ENCODE results near the gene CTTN. TPM values are rescaled to one million over a fixed set of nuclear protein-coding genes. Genes with fewer than 3 reads are reported as not detected.
"Not testable (repeated sequence)": the region's sequence is repeated elsewhere in the genome, so short reads cannot be mapped to it uniquely, and the experiment has no call there.

The CTTN gene
- total RNA-seq, 8 experiments from 2014 or later = 49.9 to 376 (median 120) TPM

DNA sequence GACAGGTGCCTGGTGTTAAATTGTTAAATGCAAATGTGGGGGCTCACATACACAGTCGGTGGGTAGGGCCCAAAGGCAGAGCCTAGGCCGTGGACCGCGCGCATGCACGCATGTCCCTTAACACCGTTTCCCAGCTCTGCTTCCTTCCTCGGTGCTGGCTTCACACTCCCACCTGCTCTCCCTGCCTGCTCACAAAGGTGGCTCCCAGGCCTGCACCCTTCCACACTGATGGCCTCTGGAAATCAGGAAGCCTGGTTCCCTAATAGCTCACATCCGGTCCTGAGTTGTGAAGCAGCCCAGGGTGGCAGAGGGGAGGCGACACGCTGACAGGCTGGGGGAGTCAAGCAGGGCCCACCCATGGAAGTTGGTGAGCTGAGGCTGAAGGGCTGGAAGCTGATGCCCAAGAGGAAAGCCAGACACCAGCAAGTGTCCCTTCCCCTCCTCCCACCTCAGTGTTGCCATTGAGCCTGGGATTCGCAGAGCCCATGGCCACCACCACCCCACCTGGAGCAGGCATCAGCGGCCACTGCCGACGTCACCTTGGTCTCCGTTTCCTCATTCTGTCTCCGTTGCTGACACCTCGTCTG, 13.7 kb upstream of the CTTN start:
- peak overlapping the region in 1 of 2 donors; percentile 41 for H3K27ac ChIP-seq
- WGBS, 10 experiments = 53 to 100% (median 100%) methylated on average over 1 to 7 of the region's 18 CpGs; no CpG with 5 or more reads in 3 of the 10 experiments
- peak in 3 of 8 experiments; percentile 27 to 49 (median 34) for ATAC-seq (replicated peaks in 6 of 8)

DNA sequence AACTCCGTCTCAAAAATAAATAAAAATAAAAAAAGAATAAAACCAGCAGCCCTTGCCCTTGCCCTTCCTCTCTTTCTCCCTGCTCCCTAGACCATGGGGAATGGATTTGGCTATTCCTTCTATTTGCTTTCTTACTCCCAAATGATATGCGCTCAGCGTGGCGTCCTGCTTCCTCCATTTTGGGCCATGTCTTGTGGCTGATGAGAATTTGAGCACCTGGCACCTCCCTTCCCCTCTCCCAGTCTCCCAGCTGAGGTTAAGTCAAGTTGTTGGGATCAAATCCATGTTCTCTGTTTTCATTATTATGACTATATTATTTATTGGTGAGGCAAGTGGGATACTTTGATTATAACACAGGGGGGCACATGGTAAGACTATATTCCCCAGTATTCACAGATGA, 10.8 kb upstream of the CTTN start:
- Histone ChIP-seq H3K4me1 (replicated peaks in 1 of 2) (peaks cover 16 to 18% of the 10 kb centered on the region in 2 donors), H3K27ac (no peak overlapping the region), H3K4me3 (no peak overlapping the region)
- no peak for ATAC-seq (replicated peaks in 6 of 8)
- in situ Hi-C loops (cut with MboI; ENCODE audit: low pct_unique_long_range_greater_than_20kb in 2 of 9, low sequenced_read_pairs in 9 of 9, unreplicated experiment in 9 of 9) = no loop called here
- 86 to 100% (median 96%) methylated on average over 1 to 4 of the region's 4 CpGs; no CpG with 5 or more reads in 2 of the 10 experiments for WGBS, 10 experiments

More for the DNA sequence above, 13.7 kb upstream of the CTTN start:
- in situ Hi-C loops (cut with MboI; ENCODE audit: low pct_unique_long_range_greater_than_20kb in 2 of 9, low sequenced_read_pairs in 9 of 9, unreplicated experiment in 9 of 9) = no loop called here
- Histone ChIP-seq H3K4me1 (replicated peaks in 1 of 2) (peaks cover 12 to 15% of the 10 kb centered on the region in 2 donors), H3K4me3 (no peak overlapping the region)

DNA sequence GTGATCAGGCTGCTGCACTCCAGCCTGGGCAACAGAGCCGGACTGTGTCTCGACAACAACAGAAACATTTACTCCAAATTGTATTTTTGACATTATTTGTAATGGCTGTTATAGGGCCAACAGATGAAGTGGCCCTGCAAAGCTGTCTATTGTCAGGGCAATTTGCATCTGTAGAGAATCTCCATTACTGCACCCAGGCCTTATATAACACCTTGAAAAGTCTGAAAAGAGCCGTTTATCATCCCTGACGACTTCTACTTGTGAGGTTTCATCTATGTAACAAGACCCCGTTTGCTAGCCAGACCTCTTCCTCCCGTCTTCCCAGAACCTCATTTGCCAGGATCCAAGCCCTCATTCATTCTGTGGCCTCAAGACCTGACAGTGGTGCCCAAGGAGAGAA, 9.1 kb upstream of the CTTN start:
- WGBS, 10 experiments = 21 to 100% (median 47%) methylated on average over 1 to 5 of the region's 6 CpGs; no CpG with 5 or more reads in 3 of the 10 experiments
- Histone ChIP-seq H3K4me3 (no peak overlapping the region), H3K4me1 (replicated peaks in 1 of 2) (peaks cover 13% of the 10 kb centered on the region in 2 donors), H3K27ac (peak overlapping the region in 1 of 2 donors; percentile 44)
- ATAC-seq (replicated peaks in 6 of 8) = no peak
- in situ Hi-C loops (cut with MboI; ENCODE audit: low pct_unique_long_range_greater_than_20kb in 2 of 9, low sequenced_read_pairs in 9 of 9, unreplicated experiment in 9 of 9) = no loop called here

DNA sequence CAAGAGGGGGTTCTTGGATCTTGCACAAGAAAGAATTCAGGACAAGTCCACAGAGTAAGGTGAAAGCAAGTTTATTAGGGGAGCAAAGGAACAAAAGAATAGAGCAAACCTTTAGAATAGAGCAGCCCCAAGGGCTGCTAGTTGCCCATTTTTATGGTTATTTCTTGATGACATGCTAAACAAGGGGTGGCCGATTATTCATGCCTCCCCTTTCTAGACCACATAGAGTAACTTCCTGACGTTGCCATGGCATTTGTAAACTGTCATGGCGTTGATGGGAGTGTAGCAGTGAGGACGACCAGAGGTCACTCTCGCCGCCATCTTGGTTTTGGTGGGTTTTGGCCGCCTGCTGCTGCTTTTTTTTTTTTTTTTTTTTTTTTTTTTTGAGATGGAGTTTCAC, 7.4 kb upstream of the CTTN start:
- in situ Hi-C loops (cut with MboI; ENCODE audit: low pct_unique_long_range_greater_than_20kb in 2 of 9, low sequenced_read_pairs in 9 of 9, unreplicated experiment in 9 of 9); H3K4me3 ChIP-seq: not testable (repeated sequence)
- 33 to 100% (median 81%) methylated on average over 1 to 7 of the region's 7 CpGs; no CpG with 5 or more reads in 2 of the 10 experiments for WGBS, 10 experiments
- Histone ChIP-seq H3K4me1 (replicated peaks in 1 of 2) (peaks cover 8 to 13% of the 10 kb centered on the region in 2 donors), H3K27ac (peak overlapping the region; percentile 35 to 63)
- peak in 3 of 8 experiments; percentile 50 to 73 (median 50) for ATAC-seq (replicated peaks in 6 of 8)

DNA sequence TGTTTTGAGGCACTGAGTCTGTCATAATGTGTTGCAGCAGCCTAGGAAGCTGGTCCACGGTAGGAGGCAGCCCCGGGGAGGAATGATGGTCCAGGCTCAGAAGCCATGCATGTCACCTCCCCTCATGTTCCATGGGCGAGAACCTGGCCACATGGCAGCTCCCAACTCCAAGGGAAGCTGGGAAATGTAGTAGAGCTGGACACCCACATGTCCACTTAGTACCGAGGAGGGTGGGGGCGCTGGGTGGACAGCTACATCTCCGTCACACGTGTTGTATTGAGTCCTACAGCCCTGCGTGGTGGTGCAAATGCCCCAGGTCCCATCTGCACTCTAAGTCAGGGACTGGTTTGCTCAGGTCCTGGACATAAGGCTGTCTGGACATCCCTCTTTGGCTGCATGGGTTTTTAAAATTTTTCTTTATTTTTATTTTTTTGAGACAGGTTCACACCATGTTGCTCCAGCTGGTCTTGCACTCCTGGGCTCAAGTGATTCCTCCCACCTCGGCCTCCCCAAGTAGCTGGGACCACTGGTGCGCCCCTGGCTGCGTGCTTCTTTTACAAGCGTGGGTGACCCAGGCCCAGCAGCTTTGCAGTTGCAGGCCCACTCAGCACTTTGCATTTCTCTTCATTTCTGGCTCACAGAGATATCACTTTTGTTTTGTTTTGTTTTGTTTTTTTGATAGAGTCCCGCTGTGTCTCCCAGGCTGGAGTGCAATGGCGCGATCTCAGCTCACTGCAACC, 3.9 kb upstream of the CTTN start:
- 93 to 100% (median 99%) methylated on average over 1 to 9 of the region's 15 CpGs; no CpG with 5 or more reads in 1 of the 10 experiments for WGBS, 10 experiments
- Histone ChIP-seq H3K4me3 (no peak overlapping the region), H3K4me1 (replicated peaks in 1 of 2) (peaks cover 10 to 20% of the 10 kb centered on the region in 2 donors), H3K27ac (no peak overlapping the region)
- ATAC-seq (replicated peaks in 6 of 8) = no peak
- in situ Hi-C loops (cut with MboI; ENCODE audit: low pct_unique_long_range_greater_than_20kb in 2 of 9, low sequenced_read_pairs in 9 of 9, unreplicated experiment in 9 of 9) = no loop called here

DNA sequence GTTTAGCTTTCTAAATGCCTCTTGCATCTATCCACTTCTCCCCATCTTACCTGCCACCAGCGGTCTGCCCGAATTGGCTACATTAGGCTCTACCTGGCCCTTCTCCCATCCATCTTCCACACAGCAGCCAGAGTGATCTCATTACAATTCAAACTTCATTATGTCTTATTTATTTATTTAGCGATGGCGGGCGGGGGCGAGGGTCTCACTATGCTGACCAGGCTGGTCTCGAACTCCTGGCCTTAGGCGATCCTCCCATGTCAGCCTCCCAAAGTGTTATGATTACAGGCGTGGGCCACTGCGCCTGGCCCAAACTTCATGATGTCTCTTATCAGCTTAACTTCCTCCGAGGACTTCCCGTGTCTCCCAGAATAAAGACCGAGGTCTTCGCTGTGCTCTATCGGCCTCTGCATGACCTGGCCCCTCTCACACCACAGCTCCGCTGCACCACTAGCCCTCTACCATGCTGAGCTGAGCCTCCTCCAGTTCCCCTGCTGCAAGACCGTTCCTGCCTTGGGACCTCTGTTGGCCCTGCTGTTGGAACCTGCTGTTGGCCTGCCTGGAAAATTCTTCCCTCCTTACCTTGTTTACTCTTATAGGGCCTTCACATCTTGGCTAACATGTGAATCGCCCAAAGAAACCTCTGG, 870 bp upstream of the CTTN start:
- peak overlapping the region; percentile 50 to 67 for H3K27ac ChIP-seq
- peak in 6 of 8 experiments; percentile 3 to 13 (median 8) for ATAC-seq (replicated peaks in 6 of 8)
- peaks cover 10 to 15% of the 10 kb centered on the region in 2 donors for H3K4me1 ChIP-seq (replicated peaks in 1 of 2)
- WGBS, 10 experiments = 0 to 100% (median 32%) methylated on average over 1 to 12 of the region's 18 CpGs; no CpG with 5 or more reads in 1 of the 10 experiments
- in situ Hi-C loops (cut with MboI; ENCODE audit: low pct_unique_long_range_greater_than_20kb in 2 of 9, low sequenced_read_pairs in 9 of 9, unreplicated experiment in 9 of 9) = no loop called here
- H3K4me3 ChIP-seq = peak overlapping the region; percentile 71 to 98 (median 92)

DNA sequence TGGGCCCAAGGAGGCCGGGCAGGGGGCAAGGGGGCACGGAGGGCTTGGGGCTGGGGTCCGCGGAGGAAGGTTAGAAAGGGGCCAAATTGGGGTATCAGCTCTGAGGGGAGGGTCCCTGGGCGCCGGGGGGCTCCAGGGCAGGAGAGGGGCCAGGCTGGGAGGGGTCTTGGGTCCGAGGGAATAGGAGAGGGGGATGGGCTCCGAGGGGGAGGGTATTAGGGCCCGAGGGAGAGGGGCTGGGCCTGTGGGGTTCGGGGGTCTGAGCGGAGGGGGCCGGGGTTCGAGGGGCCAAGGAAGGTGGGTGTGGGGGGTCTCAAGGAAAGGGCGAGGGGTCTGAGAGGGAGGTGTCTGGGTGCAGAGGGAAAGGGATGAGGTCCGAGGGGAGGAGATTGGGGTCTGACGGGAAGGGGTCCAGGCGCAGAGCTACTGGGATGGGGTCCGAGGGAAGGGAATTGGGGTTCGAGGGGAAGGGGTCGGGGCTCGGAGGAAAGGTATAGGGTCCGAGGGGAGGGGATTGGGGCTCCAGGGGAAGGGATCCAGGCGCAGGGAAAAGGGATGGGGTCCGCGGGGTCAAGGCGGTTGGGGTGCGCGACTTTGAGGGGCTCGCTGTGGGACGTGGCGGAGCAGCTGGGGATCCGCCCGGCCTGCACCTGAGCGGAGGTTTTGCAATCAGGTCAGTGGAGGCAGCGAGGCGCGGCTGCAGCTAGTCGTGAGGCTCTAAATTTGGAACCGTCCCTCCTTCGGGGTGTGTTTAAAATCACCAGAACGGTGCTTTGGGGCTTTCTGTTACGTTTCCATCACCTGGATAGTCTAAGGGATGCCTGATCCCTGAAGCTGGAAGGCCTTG, 728 bp downstream of the CTTN start:
- peak in 3 of 8 experiments; percentile 0 to 13 (median 8) for ATAC-seq (replicated peaks in 6 of 8)
- WGBS, 10 experiments = 0 to 2% (median 0%) methylated on average over 1 to 10 of the region's 42 CpGs; no CpG with 5 or more reads in 7 of the 10 experiments
- in situ Hi-C loops (cut with MboI; ENCODE audit: low pct_unique_long_range_greater_than_20kb in 2 of 9, low sequenced_read_pairs in 9 of 9, unreplicated experiment in 9 of 9) = no loop called here
- Histone ChIP-seq H3K4me1 (replicated peaks in 1 of 2) (peaks cover 10 to 15% of the 10 kb centered on the region in 2 donors), H3K4me3 (peak overlapping the region; percentile 71 to 98 (median 92)), H3K27ac (peak overlapping the region; percentile 70 to 80)

DNA sequence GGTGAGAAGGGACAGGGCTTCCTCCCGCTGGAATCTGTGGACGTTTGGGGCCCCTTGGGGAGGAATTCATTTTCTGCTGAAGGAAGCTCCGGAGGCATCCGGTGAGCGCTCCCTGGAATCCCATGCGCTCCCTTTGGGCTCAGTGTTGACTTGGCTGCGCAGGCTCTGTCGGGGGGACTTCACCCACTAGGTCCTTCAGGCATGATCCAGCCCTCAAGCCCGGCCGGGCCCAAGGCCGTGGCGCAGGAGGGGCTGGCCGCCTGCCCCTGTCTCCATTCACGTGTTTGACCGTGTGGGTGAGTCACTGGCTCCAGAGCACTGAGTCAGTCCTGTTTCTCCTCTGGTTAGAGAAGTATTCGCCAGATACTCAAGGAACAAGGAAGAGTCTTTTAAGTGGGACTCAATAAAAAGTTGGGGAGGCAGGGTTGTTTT, 1.4 kb downstream of the CTTN start:
- WGBS, 10 experiments = 0 to 67% (median 10%) methylated on average over 1 to 9 of the region's 16 CpGs; no CpG with 5 or more reads in 3 of the 10 experiments
- no peak overlapping the region for H3K27ac ChIP-seq
- in situ Hi-C loops (cut with MboI; ENCODE audit: low pct_unique_long_range_greater_than_20kb in 2 of 9, low sequenced_read_pairs in 9 of 9, unreplicated experiment in 9 of 9) = no loop called here

DNA sequence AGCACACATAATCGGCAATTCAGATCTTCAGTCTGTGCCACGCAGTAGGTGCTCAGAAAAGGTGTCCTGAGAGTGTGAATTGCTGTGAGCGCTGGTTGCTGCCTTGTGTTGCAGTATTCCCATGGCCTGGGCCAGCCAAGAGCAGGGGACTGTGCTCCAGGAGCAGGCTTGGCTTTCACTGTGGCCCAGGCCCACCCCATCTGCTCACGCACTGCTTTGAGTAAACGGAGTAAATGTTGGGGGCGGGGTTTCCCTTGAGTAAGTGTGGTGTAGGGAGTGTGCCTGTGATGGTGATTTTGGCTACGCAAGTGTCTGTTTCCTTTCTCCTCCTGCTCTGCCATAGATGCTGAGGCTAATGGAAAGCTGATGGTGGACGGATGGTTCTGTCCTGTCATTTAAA, 2.3 kb downstream of the CTTN start:
- Histone ChIP-seq H3K27ac (no peak overlapping the region), H3K4me3 (no peak overlapping the region), H3K4me1 (replicated peaks in 1 of 2) (peaks cover 10 to 15% of the 10 kb centered on the region in 2 donors)
- 80 to 100% (median 96%) methylated on average over 1 to 3 of the region's 8 CpGs; no CpG with 5 or more reads in 4 of the 10 experiments for WGBS, 10 experiments
- in situ Hi-C loops (cut with MboI; ENCODE audit: low pct_unique_long_range_greater_than_20kb in 2 of 9, low sequenced_read_pairs in 9 of 9, unreplicated experiment in 9 of 9) = no loop called here
- ATAC-seq (replicated peaks in 6 of 8) = no peak

More for the DNA sequence above, 1.4 kb downstream of the CTTN start:
- H3K4me1 ChIP-seq (replicated peaks in 1 of 2) = peaks cover 10 to 15% of the 10 kb centered on the region in 2 donors
- H3K4me3 ChIP-seq = peak overlapping the region; percentile 71 to 98 (median 92)
- ATAC-seq (replicated peaks in 6 of 8) = peak; percentile 42 to 76 (median 53)

DNA sequence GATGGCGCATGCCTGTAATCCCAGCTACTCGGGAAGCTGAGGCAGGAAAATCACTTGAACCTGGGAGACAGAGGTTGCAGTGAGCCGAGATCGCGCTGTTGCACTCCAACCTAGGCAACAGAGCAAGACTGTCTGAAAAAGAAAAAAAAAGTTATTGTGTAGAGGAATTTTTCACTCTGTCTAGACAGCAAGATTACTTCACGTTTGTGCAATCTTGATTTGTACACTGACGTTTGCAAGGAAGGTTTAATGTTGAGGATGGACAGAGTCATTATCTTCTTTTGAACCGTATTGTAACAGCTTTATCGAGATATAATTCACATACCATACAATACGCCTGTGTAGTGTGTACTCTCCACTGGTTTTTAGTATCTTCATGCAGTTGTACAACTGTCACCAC, 3.7 kb downstream of the CTTN start:
- peaks cover 8 to 11% of the 10 kb centered on the region in 2 donors for H3K4me1 ChIP-seq (replicated peaks in 1 of 2)
- in situ Hi-C loops (cut with MboI; ENCODE audit: low pct_unique_long_range_greater_than_20kb in 2 of 9, low sequenced_read_pairs in 9 of 9, unreplicated experiment in 9 of 9) = no loop called here
- 58 to 100% (median 92%) methylated on average over 2 to 8 of the region's 10 CpGs for WGBS, 10 experiments

DNA sequence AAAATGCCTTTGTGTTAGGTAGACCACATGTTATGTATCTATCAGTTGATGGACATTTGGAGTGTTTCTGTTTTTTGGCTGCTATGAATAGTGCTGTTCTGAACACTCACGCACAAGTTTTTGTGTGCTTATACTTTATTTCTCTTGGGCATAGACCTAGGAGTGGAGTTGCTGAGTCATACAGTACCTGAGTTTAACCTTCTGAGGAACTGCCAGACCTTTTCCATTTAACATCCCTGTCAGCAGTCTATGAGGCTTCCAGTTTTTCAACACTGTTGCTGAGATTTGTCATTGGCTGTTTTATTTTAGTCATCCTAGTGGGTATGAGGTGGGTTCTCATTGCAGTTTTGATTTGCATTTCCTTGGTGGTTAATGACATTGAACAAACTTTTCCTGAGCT, 4.4 kb downstream of the CTTN start:
- H3K4me3 ChIP-seq = no peak overlapping the region
- in situ Hi-C loops (cut with MboI; ENCODE audit: low pct_unique_long_range_greater_than_20kb in 2 of 9, low sequenced_read_pairs in 9 of 9, unreplicated experiment in 9 of 9) = no loop called here
- ATAC-seq (replicated peaks in 6 of 8) = no peak
- H3K4me1 ChIP-seq (replicated peaks in 1 of 2) = peaks cover 7 to 8% of the 10 kb centered on the region in 2 donors
- WGBS, 10 experiments = 63 to 100% (median 100%) methylated on average over 1 of the region's 1 CpG; no CpG with 5 or more reads in 6 of the 10 experiments
- no peak overlapping the region for H3K27ac ChIP-seq

More for the DNA sequence above, 3.7 kb downstream of the CTTN start:
- no peak overlapping the region for H3K27ac ChIP-seq
- ATAC-seq (replicated peaks in 6 of 8) = no peak
- H3K4me3 ChIP-seq = no peak overlapping the region

DNA sequence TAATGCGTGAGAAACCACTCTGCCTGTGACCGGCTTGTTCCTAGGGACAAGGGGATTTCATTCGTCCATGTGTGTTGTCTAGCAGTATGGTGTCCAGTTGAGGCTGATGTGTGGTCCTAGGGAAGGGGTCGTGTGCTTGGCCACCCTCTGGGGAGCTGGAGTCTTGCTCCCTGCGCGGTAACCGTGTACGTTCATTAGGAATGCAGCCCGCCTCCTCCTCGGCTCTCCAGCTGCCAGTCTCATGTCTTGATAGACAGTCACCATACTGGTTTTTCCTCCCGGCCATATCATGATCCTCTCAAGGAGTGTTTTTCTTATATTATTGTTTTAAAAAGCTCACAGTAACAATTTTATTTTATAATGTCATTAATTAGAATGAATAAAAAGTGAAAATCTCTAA, 5.9 kb downstream of the CTTN start:
- in situ Hi-C loops (cut with MboI; ENCODE audit: low pct_unique_long_range_greater_than_20kb in 2 of 9, low sequenced_read_pairs in 9 of 9, unreplicated experiment in 9 of 9) = no loop called here
- WGBS, 10 experiments = 60 to 94% (median 77%) methylated on average over 1 to 10 of the region's 11 CpGs; no CpG with 5 or more reads in 1 of the 10 experiments
- Histone ChIP-seq H3K4me3 (no peak overlapping the region), H3K4me1 (replicated peaks in 1 of 2) (peaks cover 7 to 8% of the 10 kb centered on the region in 2 donors), H3K27ac (no peak overlapping the region)
- no peak for ATAC-seq (replicated peaks in 6 of 8)
